ENCODE data around the gene CHRNE.
"Not testable (repeated sequence)": the region's sequence is repeated elsewhere in the genome, so short reads cannot be mapped to it uniquely, and the experiment has no call there.

The CHRNE gene

GRCh38 chr17:4886830-4887229, 16.1 kb downstream of the CHRNE start:
- no peak for DNase-seq

GRCh38 chr17:4884489-4884888, 18.4 kb downstream of the CHRNE start:
- DNase-seq: no peak

- DNase-seq: no peak
These were observed 20.9 kb downstream of the CHRNE start for GRCh38 chr17:4881761-4882555.

GRCh38 chr17:4880857-4881256, 22.0 kb downstream of the CHRNE start:
- no peak for DNase-seq

GRCh38 chr17:4879601-4880000, 23.3 kb downstream of the CHRNE start:
- no peak for DNase-seq

- DNase-seq: no peak
These were observed 25.8 kb downstream of the CHRNE start for GRCh38 chr17:4877089-4877488.

GRCh38 chr17:4872786-4873185, 30.1 kb downstream of the CHRNE start:
- DNase-seq: no peak

- DNase-seq: no peak
These were observed 32.0 kb downstream of the CHRNE start for GRCh38 chr17:4870855-4871254.

GRCh38 chr17:4869058-4869998, 33.6 kb downstream of the CHRNE start:
- DNase-seq: not testable (repeated sequence)

- not testable (repeated sequence) for DNase-seq
These were observed 35.4 kb downstream of the CHRNE start for GRCh38 chr17:4867535-4867934.

GRCh38 chr17:4863321-4863720, 39.6 kb downstream of the CHRNE start:
- DNase-seq: no peak

GRCh38 chr17:4862720-4863119, 40.2 kb downstream of the CHRNE start:
- DNase-seq: no peak

- DNase-seq: no peak
These were observed 41.8 kb downstream of the CHRNE start for GRCh38 chr17:4861052-4861451.

GRCh38 chr17:4860651-4861050, 42.2 kb downstream of the CHRNE start:
- DNase-seq: no peak

GRCh38 chr17:4859816-4860625, 42.9 kb downstream of the CHRNE start:
- DNase-seq: no peak

GRCh38 chr17:4858882-4859260, 44.0 kb downstream of the CHRNE start:
- no peak for DNase-seq

- no peak for DNase-seq
These were observed 44.6 kb downstream of the CHRNE start for GRCh38 chr17:4858068-4858881.

GRCh38 chr17:4857347-4857746, 45.6 kb downstream of the CHRNE start:
- DNase-seq: not testable (repeated sequence)

GRCh38 chr17:4856937-4857314, 46.0 kb downstream of the CHRNE start:
- DNase-seq: no peak

- no peak for DNase-seq
These were observed 46.5 kb downstream of the CHRNE start for GRCh38 chr17:4856271-4856936.

GRCh38 chr17:4854111-4854681, 48.7 kb downstream of the CHRNE start:
- DNase-seq: peak; percentile 85

Measured in fibroblast of skin of abdomen (primary cell).